ENCODE results near the gene CDH4. TPM values are rescaled to one million over a fixed set of nuclear protein-coding genes. Genes with fewer than 3 reads are reported as not detected.

The CDH4 gene
- total RNA-seq, 4 donors from 2014 or later = under 0.01 to 0.56 (median 0.19) TPM; not detected in 1

- DNase-seq (ENCODE audit: low spot score) = no peak
- ATAC-seq (ENCODE audit: low FRiP score) = no peak
- no peak for TF ChIP-seq CTCF (IDR thresholded peaks at IDR 0.05)
Observed at GRCh38 chr20:61877776-61878477, 625.9 kb downstream of the CDH4 start.

GRCh38 chr20:61878478-61879302 is 626.6 kb downstream of the CDH4 start:
- no peak for ATAC-seq (ENCODE audit: low FRiP score)
- no peak for TF ChIP-seq CTCF (IDR thresholded peaks at IDR 0.05)
- DNase-seq (ENCODE audit: low spot score) = no peak

- no peak for TF ChIP-seq CTCF (IDR thresholded peaks at IDR 0.05)
- DNase-seq (ENCODE audit: low spot score) (no peak), ATAC-seq (ENCODE audit: low FRiP score) (no peak)
Observed at GRCh38 chr20:61879303-61879620, 627.2 kb downstream of the CDH4 start.

GRCh38 chr20:61879694-61880093 is 627.6 kb downstream of the CDH4 start:
- ATAC-seq (ENCODE audit: low FRiP score) (no peak), DNase-seq (ENCODE audit: low spot score) (no peak)
- TF ChIP-seq CTCF (IDR thresholded peaks at IDR 0.05) = no peak

GRCh38 chr20:61880706-61881105 is 628.6 kb downstream of the CDH4 start:
- ATAC-seq (ENCODE audit: low FRiP score) (no peak), DNase-seq (ENCODE audit: low spot score) (no peak)
- no peak for TF ChIP-seq CTCF (IDR thresholded peaks at IDR 0.05)

- no peak for ATAC-seq (ENCODE audit: low FRiP score)
- DNase-seq (ENCODE audit: low spot score) = no peak
- TF ChIP-seq CTCF (IDR thresholded peaks at IDR 0.05) = no peak
Observed at GRCh38 chr20:61881416-61881815, 629.4 kb downstream of the CDH4 start.

GRCh38 chr20:61881861-61882260 is 629.8 kb downstream of the CDH4 start:
- ATAC-seq (ENCODE audit: low FRiP score) (no peak), DNase-seq (ENCODE audit: low spot score) (no peak)
- TF ChIP-seq CTCF (IDR thresholded peaks at IDR 0.05) = no peak
